Inflammatory macrophage treated with lipopolysaccharide for 1 hour (primary cell): ENCODE measurements around the gene CRLF1.
A peak's percentile ranks its signal among the peaks of the same experiment; 100 is the strongest.

ENCODE experiments used
- DNase-seq, 2 donors: peaks; one replicate each; pipeline ENCODE4 v3.0.0-alpha.2; 2020 to 2022

The CRLF1 gene

GRCh38 chr19:18543814-18544475 lies 62.7 kb downstream of the CRLF1 start:
- DNase-seq = peak; percentile 74 to 78
